ENCODE data around the gene JAK1. TPM values are rescaled to one million over a fixed set of nuclear protein-coding genes. Genes with fewer than 3 reads are reported as not detected.
"Not testable (repeated sequence)": the region's sequence is repeated elsewhere in the genome, so short reads cannot be mapped to it uniquely, and the experiment has no call there.

The JAK1 gene
- total RNA-seq, 1 donor from 2014 or later = 75.1 TPM

- no peak for DNase-seq (ENCODE audit: low read depth)
Measured at GRCh38 chr1:64922336-64922735, 44.0 kb downstream of the JAK1 start.

GRCh38 chr1:64921771-64922170 lies 44.6 kb downstream of the JAK1 start:
- no peak for DNase-seq (ENCODE audit: low read depth)

- no peak for DNase-seq (ENCODE audit: low read depth)
Measured at GRCh38 chr1:64920941-64921589, 45.3 kb downstream of the JAK1 start.

GRCh38 chr1:64919120-64919519 lies 47.2 kb downstream of the JAK1 start:
- DNase-seq (ENCODE audit: low read depth) = not testable (repeated sequence)

- no peak for DNase-seq (ENCODE audit: low read depth)
Measured at GRCh38 chr1:64917907-64918306, 48.4 kb downstream of the JAK1 start.

- peak; percentile 98 for DNase-seq (ENCODE audit: low read depth)
Measured at GRCh38 chr1:64917328-64917861, 49.0 kb downstream of the JAK1 start.

- no peak for DNase-seq (ENCODE audit: low read depth)
Measured at GRCh38 chr1:64915381-64916274, 50.7 kb downstream of the JAK1 start.

- DNase-seq (ENCODE audit: low read depth) = no peak
Measured at GRCh38 chr1:64913361-64914015, 52.9 kb downstream of the JAK1 start.

GRCh38 chr1:64912191-64912590 lies 54.2 kb downstream of the JAK1 start:
- no peak for DNase-seq (ENCODE audit: low read depth)

- no peak for DNase-seq (ENCODE audit: low read depth)
Measured at GRCh38 chr1:64911326-64911725, 55.0 kb downstream of the JAK1 start.

GRCh38 chr1:64909031-64909430 lies 57.3 kb downstream of the JAK1 start:
- no peak for DNase-seq (ENCODE audit: low read depth)

- no peak for DNase-seq (ENCODE audit: low read depth)
Measured at GRCh38 chr1:64908575-64908974, 57.8 kb downstream of the JAK1 start.

- no peak for DNase-seq (ENCODE audit: low read depth)
Measured at GRCh38 chr1:64906447-64906846, 59.9 kb downstream of the JAK1 start.

GRCh38 chr1:64903593-64903992 lies 62.8 kb downstream of the JAK1 start:
- no peak for DNase-seq (ENCODE audit: low read depth)

GRCh38 chr1:64901663-64902062 lies 64.7 kb downstream of the JAK1 start:
- no peak for DNase-seq (ENCODE audit: low read depth)

- peak; percentile 69 for DNase-seq (ENCODE audit: low read depth)
Measured at GRCh38 chr1:64900916-64901315, 65.4 kb downstream of the JAK1 start.

GRCh38 chr1:64898107-64898861 lies 68.1 kb downstream of the JAK1 start:
- peak; percentile 96 for DNase-seq (ENCODE audit: low read depth)

GRCh38 chr1:64896551-64896950 lies 69.8 kb downstream of the JAK1 start:
- DNase-seq (ENCODE audit: low read depth) = no peak

GRCh38 chr1:64895500-64895899 lies 70.8 kb downstream of the JAK1 start:
- no peak for DNase-seq (ENCODE audit: low read depth)

GRCh38 chr1:64894438-64895196 lies 71.7 kb downstream of the JAK1 start:
- DNase-seq (ENCODE audit: low read depth) = no peak

All from myocyte (in vitro differentiated cells).